Activated T-helper 1 cell treated with Interleukin-2 at 50 U/mL for 16 hours (primary cell): Measurements from ENCODE around the gene CCDC50.

ENCODE experiments used
- DNase-seq: peaks from one replicate; pipeline ENCODE4 v3.0.0-alpha.2; 2020; ENCODE audit warnings: low read depth

Gene CCDC50

GRCh38 chr3:191379446-191379845 lies 50.3 kb downstream of the CCDC50 start:
- DNase-seq: no peak

GRCh38 chr3:191380001-191380400 lies 50.8 kb downstream of the CCDC50 start:
- DNase-seq: no peak

GRCh38 chr3:191381303-191381702 lies 52.1 kb downstream of the CCDC50 start:
- DNase-seq: no peak

GRCh38 chr3:191382661-191383060 lies 53.5 kb downstream of the CCDC50 start:
- no peak for DNase-seq

GRCh38 chr3:191383124-191383523 lies 53.9 kb downstream of the CCDC50 start:
- no peak for DNase-seq

GRCh38 chr3:191385101-191385500 lies 55.9 kb downstream of the CCDC50 start:
- no peak for DNase-seq

GRCh38 chr3:191387441-191388077 lies 58.4 kb downstream of the CCDC50 start:
- DNase-seq: no peak

GRCh38 chr3:191388823-191389222 lies 59.6 kb downstream of the CCDC50 start:
- DNase-seq: no peak

- no peak for DNase-seq
These were observed 61.4 kb downstream of the CCDC50 start for GRCh38 chr3:191390580-191390979.

GRCh38 chr3:191391861-191392808 lies 62.9 kb downstream of the CCDC50 start:
- DNase-seq: no peak

- DNase-seq: no peak
These were observed 64.0 kb downstream of the CCDC50 start for GRCh38 chr3:191393146-191393545.

- no peak for DNase-seq
These were observed 68.6 kb downstream of the CCDC50 start for GRCh38 chr3:191397771-191398170.

- no peak for DNase-seq
These were observed 69.4 kb downstream of the CCDC50 start for GRCh38 chr3:191398607-191399006.

- DNase-seq: no peak
These were observed 70.7 kb downstream of the CCDC50 start for GRCh38 chr3:191399918-191400317.

- no peak for DNase-seq
These were observed 72.7 kb downstream of the CCDC50 start for GRCh38 chr3:191401775-191402357.

GRCh38 chr3:191409791-191410359 lies 80.7 kb downstream of the CCDC50 start:
- DNase-seq: no peak

GRCh38 chr3:191412759-191413158 lies 83.6 kb downstream of the CCDC50 start:
- DNase-seq: no peak

- no peak for DNase-seq
These were observed 85.1 kb downstream of the CCDC50 start for GRCh38 chr3:191414286-191414685.

GRCh38 chr3:191414732-191415131 lies 85.5 kb downstream of the CCDC50 start:
- no peak for DNase-seq

GRCh38 chr3:191415566-191415965 lies 86.4 kb downstream of the CCDC50 start:
- no peak for DNase-seq

GRCh38 chr3:191417457-191417729 lies 88.2 kb downstream of the CCDC50 start:
- no peak for DNase-seq

- no peak for DNase-seq
These were observed 91.6 kb downstream of the CCDC50 start for GRCh38 chr3:191420771-191421170.

- DNase-seq: no peak
These were observed 95.7 kb downstream of the CCDC50 start for GRCh38 chr3:191424881-191425280.
